ENCODE data around the gene SDR42E1.
A peak's percentile ranks its signal among the peaks of the same experiment; 100 is the strongest.

The SDR42E1 gene

DNA sequence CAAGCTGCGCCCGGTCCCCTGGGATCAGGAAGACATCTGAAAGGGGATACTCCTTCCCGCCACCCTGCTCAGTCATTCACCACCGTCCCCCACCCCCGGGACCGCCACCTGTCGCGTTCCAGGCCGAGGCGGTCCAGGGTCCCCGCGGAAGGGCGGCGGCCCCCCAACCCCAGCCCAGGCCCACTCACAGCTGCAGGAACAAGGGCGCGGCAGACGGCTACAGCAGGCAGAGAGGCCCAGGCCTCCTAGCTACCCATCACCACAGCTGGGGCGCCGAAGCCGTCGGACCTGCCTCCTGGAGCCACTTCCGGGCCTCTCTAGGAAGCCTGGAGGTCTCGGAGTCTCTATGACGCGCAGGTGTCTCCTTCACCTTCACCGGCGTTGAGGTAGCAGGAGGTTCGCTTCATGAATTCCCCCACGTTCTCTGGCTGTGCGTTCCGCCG, at the start of gene SDR42E1:
Gene SDR42E1 (minus strand): TSS at position 272 of the 443 bp plus-strand sequence. CDS start 10,612 bp downstream, outside the sequence.
- no peak for DNase-seq

DNA sequence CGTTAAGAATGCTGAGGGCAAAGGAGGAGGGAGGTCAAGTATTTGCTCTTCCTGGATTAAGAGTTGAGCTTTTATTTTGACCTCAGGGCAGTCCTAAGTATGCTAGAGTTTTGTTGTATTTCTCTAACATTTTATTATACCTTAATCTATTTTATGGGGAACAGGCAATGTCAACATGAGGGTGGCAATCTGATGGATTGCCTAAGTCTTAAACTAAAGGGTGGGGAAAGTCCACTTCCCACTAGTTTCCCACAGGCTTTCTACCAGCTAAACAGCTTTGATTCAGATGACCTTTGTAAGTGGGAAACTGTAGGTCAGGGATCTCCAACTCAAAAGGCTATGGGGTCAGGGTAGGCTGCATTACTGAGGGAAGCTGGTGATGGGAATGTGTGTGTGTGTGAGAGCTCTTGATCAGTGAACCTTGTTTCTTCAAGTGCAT, 48.7 kb upstream of the SDR42E1 start:
- peak; percentile 71 for DNase-seq

DNA sequence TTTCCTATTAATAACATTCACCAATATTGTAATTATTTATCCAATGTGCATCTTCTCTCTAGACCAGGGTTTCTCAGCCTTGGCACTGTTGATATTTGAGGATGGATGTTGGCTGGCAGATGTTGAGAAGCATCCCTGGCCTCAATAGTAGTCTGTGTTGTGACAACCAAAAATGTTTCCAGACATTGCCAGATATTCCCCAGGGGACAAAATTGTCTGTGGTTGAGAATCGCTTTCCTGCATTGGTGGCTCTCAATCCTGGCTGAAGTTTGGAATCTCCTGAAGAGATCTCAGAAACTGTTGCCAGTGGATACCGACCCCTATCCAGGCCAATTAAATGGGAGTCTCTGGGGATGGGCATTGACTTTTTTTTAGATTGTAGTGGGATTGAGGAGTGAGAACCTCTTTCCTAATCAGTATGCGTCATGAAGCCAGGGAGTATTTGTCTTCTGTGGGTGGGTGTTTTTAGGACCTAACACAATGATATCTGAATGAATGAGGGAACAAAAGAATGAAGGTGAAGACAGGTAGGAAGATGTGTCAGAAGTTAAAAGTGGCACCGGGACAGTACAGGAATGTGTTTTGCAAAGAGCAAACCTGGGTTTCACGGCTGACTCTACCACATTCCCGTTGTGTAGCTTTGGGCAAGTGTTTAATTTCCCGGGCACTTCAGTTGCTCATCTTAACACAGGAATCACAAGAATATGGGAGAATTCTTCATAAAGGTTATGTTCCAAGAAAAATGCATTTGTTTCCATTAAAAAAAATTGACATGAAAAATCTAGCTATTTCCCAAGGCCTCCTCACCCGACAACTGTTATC, 48.1 kb upstream of the SDR42E1 start:
- no peak for DNase-seq

GRCh38 chr16:82056550-82056896, 45.3 kb upstream of the SDR42E1 start:
- no peak for DNase-seq

- DNase-seq = no peak
These were observed 44.7 kb upstream of the SDR42E1 start for GRCh38 chr16:82055728-82056549.

DNA sequence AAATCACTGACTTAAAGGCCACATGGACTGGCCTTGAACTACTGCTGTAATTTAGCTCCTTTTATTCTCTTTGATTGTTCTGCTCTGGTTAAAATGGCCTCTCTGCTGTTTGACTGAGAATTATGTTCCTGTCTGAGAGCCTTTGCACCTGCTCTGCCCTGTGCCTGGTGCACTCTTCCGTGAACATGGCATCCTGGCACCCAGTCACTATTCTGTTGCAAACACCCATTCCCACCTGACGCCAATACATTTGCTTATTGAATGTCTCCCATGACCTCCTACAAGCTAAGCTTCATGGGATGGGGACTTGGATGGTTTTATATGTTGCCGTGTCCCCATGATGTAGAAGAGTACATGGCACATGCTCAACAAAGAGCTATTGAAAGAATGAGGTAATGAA, 43.8 kb upstream of the SDR42E1 start:
- DNase-seq = no peak

DNA sequence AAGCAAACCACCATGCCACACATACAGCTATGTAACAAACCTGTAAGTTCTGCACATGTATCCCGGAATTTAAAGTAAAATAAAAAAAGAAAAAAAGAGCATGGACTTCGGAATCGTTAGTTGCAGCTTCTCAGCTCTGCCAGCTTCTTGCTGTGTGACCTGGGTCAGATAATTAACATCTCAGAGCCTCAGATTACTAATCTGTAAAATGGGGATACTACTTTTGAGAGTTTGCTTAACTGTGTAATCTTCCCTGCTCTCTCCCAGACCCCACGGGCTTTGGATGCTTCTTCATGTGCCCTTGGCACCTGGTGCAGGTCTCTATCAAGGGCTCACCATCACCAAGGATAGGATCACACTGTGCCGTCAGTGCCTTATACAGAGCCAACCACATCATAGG, 40.4 kb upstream of the SDR42E1 start:
- DNase-seq = no peak

DNA sequence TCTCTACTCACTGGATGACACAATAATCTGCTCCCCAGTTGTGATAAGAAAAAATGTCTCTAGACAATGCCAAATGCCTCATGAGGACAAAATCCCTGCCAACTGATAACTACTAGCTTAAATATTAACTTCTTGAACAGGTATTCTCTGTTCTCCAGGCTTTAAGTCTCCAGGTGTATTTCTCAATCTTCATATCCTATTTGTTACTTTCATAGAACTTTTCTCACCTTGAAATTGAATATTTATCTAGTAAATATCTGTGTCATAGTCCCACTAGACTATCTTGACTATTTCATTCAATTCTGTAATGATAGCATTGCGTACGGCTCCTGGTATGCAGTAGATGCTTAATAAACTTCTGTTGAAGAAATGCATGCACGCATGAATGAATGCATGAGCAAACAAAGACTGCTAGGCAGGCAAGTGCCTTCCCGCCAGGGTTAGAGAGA, 39.7 kb upstream of the SDR42E1 start:
- DNase-seq = no peak

- no peak for DNase-seq
These were observed 39.2 kb upstream of the SDR42E1 start for GRCh38 chr16:82050506-82050905.

DNA sequence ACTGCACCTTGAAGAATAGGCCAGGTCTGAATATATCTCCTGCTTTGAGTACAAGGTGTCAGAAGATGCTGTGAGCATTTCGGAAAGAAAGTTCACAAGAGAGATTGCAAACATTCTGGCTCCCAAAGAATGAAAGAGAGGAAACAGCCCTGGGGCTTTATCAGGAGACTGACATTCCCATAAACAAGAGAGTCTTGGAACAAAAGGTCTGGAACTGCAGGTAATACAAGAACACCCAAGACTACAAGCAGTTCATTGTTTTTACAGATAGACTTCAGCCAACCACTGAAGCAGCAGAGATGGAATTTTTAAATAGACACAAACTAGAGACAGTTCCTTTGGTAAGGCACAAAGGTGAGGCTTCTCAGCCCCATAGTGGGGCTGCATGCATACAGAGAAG, 38.2 kb upstream of the SDR42E1 start:
- DNase-seq = no peak

GRCh38 chr16:82047787-82048186, 36.5 kb upstream of the SDR42E1 start:
- no peak for DNase-seq

DNA sequence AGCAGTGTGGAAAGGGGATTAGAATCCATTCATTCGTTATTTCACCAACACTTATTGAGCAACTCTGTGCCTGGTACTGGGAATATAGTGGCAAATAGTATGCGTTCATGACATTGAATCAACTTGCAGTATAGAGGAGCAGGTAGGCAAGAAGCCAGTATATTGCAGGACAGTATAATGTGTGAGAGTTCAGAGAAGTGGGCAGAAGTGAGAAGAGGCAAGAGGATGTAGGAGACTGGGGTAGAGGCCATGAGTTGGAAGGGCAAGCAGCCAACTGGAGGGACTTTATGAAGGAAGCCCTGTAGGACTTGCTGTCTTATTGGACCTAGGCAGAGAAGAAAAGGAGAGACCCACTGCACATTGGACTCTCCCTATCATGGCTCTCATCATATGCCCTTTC, 36.1 kb upstream of the SDR42E1 start:
- no peak for DNase-seq

DNA sequence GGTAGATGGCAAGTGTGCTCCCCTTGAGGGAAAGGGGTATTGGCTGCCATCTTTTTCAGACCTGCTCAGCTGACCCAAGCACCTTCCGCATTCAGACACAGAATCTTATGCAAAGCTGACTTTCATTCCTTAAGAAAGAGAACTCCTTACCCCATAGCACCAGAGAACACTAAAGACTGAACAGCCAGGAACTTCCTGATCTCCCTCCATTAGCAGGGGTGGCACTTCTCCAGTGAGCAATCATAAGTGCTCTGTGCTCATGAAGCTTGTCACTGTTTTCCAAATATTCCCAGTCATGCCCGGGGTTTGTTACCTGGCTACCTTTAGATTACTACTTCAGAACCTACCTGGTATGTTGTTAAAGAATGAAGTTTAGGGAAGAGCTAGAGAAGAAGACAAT, 35.7 kb upstream of the SDR42E1 start:
- DNase-seq = no peak

DNA sequence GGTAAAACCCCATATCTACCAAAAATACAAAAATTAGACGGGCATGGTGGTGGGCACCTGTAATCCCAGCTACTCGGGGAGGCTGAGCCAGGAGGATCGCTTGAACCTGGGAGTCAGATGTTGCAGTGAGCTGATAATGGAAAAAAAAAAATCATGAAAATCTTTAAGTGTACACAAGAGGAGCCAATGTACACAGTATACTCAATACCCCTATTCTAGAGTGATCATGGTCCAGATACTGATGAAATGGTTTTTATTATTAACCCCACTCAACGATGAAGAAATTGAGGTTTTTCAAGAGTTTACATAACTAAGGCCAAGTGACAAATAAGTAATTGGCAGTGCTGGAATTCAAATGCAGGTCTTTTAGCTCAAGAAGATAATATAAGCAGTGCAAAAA, 35.3 kb upstream of the SDR42E1 start:
- no peak for DNase-seq

DNA sequence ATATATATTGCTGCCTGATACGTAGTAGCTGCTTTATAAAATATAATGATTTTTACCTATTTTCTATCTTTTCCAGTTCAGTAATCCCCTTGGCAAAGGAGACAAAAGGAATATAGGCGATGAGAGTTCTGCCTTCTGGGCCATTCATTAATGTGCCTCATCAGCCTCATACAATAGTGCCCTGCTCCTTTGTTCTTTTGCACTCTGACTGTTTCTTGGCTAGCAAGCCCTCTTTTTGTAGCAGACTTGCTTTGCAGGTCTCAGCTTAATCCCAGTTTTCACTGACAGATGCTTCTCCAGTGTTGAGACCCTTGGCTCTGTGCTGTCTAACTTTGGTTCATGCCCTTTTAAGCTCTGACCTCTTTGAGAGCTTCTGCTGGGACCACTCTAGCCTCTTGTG, 34.2 kb upstream of the SDR42E1 start:
- DNase-seq = no peak

DNA sequence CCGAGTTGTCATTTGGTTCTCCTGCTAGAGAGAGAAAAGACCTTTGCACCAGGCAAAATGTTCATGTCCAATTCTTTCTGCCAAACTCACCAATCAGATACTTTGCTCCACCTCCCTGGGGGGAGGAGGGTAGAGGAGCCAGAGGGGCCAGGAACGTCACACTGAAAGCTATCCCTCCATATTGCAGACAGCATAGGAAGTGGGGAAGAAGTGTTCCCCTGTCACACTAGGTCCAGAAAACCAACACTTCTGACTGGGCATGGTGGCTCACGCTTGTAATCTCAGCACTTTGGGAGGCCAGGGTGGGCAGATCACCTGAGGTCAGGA, 33.3 kb upstream of the SDR42E1 start:
- no peak for DNase-seq

- DNase-seq = peak; percentile 91
These were observed 32.7 kb upstream of the SDR42E1 start for GRCh38 chr16:82043680-82044584.

DNA sequence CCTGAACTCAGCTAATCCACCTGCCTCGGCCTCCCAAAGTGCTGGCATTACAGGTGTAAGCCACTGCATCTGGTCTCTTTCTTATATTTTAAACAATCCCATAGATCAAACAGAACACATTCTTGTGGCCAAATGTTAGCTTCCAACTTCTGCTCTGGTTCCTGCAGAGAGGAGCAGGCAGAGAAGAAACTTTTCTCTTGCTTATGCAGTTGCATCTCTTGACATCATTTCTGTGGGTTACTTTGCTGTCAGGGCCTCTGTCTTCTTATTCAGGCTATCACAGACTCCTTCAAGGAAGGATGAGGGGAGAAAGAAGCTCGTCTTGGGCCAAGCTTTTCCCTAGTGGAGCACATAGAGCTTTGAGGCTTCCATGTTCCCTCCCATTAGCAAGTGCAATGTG, 31.6 kb upstream of the SDR42E1 start:
- no peak for DNase-seq

DNA sequence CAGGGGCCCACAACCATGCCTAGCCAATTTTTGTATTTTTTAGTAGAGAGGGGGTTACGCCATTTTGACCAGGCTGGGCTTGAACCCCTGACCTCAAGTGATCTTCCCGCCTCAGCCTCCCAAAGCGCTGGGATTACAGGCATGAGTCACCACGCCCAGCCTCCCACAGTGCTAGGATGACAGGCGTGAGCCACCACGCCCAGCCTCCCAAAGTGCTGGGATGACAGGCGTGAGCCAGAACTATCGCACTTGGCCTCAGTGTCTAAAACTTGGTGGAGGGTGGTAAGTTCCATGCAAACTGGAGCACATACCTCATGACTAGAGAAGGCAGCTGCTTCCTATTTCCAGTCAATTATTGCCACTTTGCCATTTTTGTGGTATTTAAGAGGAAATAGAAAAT, 30.9 kb upstream of the SDR42E1 start:
- no peak for DNase-seq

- no peak for DNase-seq
These were observed 30.3 kb upstream of the SDR42E1 start for GRCh38 chr16:82041542-82041941.

- no peak for DNase-seq
These were observed 29.0 kb upstream of the SDR42E1 start for GRCh38 chr16:82040296-82040695.

- peak; percentile 82 for DNase-seq
These were observed 26.4 kb upstream of the SDR42E1 start for GRCh38 chr16:82037666-82038065.

DNA sequence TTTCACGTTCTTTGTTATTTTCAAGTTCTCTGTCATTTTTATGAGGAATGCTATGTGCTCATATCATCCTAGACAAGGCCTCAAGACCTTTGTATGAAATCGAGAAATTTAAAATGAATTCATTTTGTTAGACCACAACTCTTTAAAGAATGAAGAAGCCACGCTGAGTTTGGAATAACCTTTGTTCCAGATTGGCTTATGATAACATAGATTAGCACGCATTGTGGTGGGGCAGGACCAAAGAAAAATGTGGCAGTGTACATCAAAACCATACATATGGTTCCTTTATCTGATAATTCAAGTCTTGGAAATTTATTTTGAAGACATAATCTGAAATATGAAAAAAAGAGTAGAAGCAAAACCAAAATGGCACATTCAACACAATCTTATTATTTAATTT, 26.0 kb upstream of the SDR42E1 start:
- no peak for DNase-seq

Data from HCEC 1CT (cell line).